Caki2 (cell line): ENCODE results near the gene CBX4. TPM values are rescaled to one million over a fixed set of nuclear protein-coding genes. Genes with fewer than 3 reads are reported as not detected.

Experiments
- DNase-seq: peaks from one replicate; pipeline ENCODE4 v3.0.0-alpha.2; 2015; ENCODE audit warnings: low read depth
- in situ Hi-C: cut with HindIII; loops from 2 replicates; pipeline ENCODE4 v1.10.0; 2016; ENCODE audit warnings: low sequenced_read_pairs, low pct_unique_long_range_greater_than_20kb, mixed read lengths
- total RNA-seq: library from RNA; depleted of rRNA; stranded (reverse); fragments of >200 nt; shearing (Covaris generic); gene quantifications from 2 replicates; pipeline ENCODE4 v1.2.3, GENCODE V29; 2014; ENCODE audit warnings: low replicate concordance; rRNA removed

The CBX4 gene
- 15.0 and 21.6 TPM in 2 replicates for total RNA-seq

- in situ Hi-C loops: no loop called here
- DNase-seq: peak; percentile 84
These were observed at the start of gene CBX4 for GRCh38 chr17:79839356-79840268. CBX4 (minus strand) TSS chr17:79839440; CDS start chr17:79839251, 189 bp downstream.

GRCh38 chr17:79888009-79888540 is 48.8 kb upstream of the CBX4 start:
- DNase-seq: no peak
- in situ Hi-C loops: no loop called here

- in situ Hi-C loops: no loop called here
- no peak for DNase-seq
These were observed 48.3 kb upstream of the CBX4 start for GRCh38 chr17:79887451-79887991.

- no peak for DNase-seq
- in situ Hi-C loops: no loop called here
These were observed 44.0 kb upstream of the CBX4 start for GRCh38 chr17:79883202-79883601.

- DNase-seq: no peak
- in situ Hi-C loops: no loop called here
These were observed 39.2 kb upstream of the CBX4 start for GRCh38 chr17:79878329-79878947.

GRCh38 chr17:79877041-79877440 is 37.8 kb upstream of the CBX4 start:
- in situ Hi-C loops: no loop called here
- no peak for DNase-seq

- in situ Hi-C loops: no loop called here
- no peak for DNase-seq
These were observed 36.3 kb upstream of the CBX4 start for GRCh38 chr17:79875511-79875910.

- in situ Hi-C loops: no loop called here
- no peak for DNase-seq
These were observed 35.2 kb upstream of the CBX4 start for GRCh38 chr17:79874329-79874981.

GRCh38 chr17:79873583-79873982 is 34.3 kb upstream of the CBX4 start:
- in situ Hi-C loops: no loop called here
- no peak for DNase-seq

GRCh38 chr17:79872762-79873161 is 33.5 kb upstream of the CBX4 start:
- no peak for DNase-seq
- in situ Hi-C loops: no loop called here

GRCh38 chr17:79871131-79871530 is 31.9 kb upstream of the CBX4 start:
- no peak for DNase-seq
- in situ Hi-C loops: no loop called here

GRCh38 chr17:79870540-79870939 is 31.3 kb upstream of the CBX4 start:
- DNase-seq: no peak
- in situ Hi-C loops: no loop called here

- DNase-seq: no peak
- in situ Hi-C loops: no loop called here
These were observed 27.7 kb upstream of the CBX4 start for GRCh38 chr17:79866791-79867518.

GRCh38 chr17:79865351-79866210 is 26.3 kb upstream of the CBX4 start:
- in situ Hi-C loops: no loop called here
- no peak for DNase-seq

- in situ Hi-C loops: no loop called here
- no peak for DNase-seq
These were observed 25.5 kb upstream of the CBX4 start for GRCh38 chr17:79864617-79865250.

- in situ Hi-C loops: no loop called here
- no peak for DNase-seq
These were observed 24.9 kb upstream of the CBX4 start for GRCh38 chr17:79864147-79864546.
